Measurements from ENCODE around the gene MAPK8.
A peak's percentile ranks its signal among the peaks of the same experiment; 100 is the strongest.

MAPK8 gene

DNA sequence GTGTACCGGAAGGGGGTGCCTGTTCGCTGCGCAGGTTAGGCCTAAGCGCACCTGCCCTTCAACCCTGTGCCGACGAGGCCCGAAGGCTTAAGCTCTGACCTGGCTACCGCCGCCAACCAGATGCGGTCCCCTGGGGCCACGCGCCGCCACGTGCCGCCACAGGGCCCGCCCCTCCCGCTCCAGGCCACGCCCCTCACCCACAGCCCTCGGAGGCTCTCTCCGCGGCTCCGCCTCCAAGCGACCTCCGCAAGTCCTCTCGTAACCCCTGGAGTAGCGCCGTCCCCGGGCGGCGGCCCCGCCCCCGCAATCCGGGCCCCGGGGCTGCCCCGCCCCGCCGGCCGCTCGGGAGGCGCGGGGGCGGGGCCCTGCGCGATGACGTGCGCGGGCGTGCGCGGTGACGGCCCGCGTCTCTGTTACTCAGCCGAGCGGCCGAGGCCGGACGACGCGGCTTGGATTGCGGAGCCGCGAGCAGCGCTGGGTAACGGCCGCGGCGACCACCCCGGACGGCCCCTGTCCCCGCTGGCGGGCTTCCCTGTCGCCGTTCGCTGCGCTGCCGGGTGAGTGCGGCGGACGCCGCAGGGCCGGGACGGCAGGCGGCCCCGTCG is at the start of gene MAPK8:
Gene MAPK8, plus strand, starts transcription at position 413 of the 605 bp plus-strand sequence. CDS start 94,984 bp downstream, outside the sequence.
- no peaks in the 10 kb centered on the region for H3K9me3 ChIP-seq (ENCODE audit: insufficient read depth, low read length, severe bottlenecking)
- peaks cover 41% of the 10 kb centered on the region for H3K4me1 ChIP-seq (ENCODE audit: insufficient read depth, low read length)
- H3K79me2 ChIP-seq (ENCODE audit: insufficient read depth, low read length), result peaks cover 45% of the 10 kb centered on the region
- peak within 1 kb of the TSS; percentile 84 for H3K9ac ChIP-seq (ENCODE audit: low read depth, low read length)
- H3K36me3 ChIP-seq (ENCODE audit: insufficient read depth, low read length), result no peaks in the 10 kb centered on the region
- peak within 1 kb of the TSS; percentile 80 to 92 for H3K4me3 ChIP-seq (ENCODE audit: low read depth in 1 of 2, low read length in 2 of 2)
- H3K4me2 ChIP-seq (ENCODE audit: insufficient read depth, low read length), result peak within 1 kb of the TSS; percentile 70
- ATAC-seq (ENCODE audit: insufficient read depth, low read depth), result peak; percentile 87
- peak within 1 kb of the TSS; percentile 80 for H3K27ac ChIP-seq (ENCODE audit: low read length)
- peak within 1 kb of the TSS; percentile 73 for H2AFZ ChIP-seq (ENCODE audit: low read depth, low read length)
- H4K20me1 ChIP-seq (ENCODE audit: insufficient read depth, low read length), result peaks cover 29% of the 10 kb centered on the region; the same call in 1 of the 2 replicates
- TF ChIP-seq CTCF (IDR thresholded peaks at IDR 0.05; ENCODE audit: borderline replicate concordance, extremely low read depth, low read length, poor library complexity, severe bottlenecking), result no peak
- TF ChIP-seq EZH2 (IDR thresholded peaks at IDR 0.05; ENCODE audit: borderline replicate concordance, low read depth, low read length, severe bottlenecking), result no peak
- DNase-seq, result peak; percentile 95
- H3K27me3 ChIP-seq (ENCODE audit: insufficient read depth, low read length, poor library complexity), result no peaks in the 10 kb centered on the region

DNA sequence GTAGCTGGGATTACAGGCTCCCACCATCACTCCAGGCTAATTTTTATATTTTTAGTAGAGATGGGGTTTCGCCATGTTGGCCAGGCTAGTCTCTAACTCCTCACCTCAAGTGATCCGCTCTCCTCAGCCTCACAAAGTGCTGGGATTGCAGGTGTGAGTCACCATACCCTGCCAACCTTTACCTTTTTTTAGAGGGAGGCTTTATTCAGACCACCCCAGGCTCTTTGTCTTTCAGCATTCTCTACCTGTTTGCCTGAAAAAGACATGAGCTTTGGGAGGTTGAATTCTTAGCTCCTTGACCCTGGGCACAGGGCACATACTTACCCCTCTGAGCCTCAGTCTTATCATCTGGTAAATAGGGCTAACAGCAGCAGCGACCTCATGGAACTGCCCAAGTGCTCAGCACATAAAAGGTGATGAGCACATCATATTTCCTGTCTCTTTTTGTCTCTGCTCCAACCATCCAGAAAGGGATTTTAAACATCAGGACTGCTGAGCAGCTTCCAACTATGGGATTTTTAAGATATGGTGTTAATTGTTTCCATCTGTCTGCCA is 49.0 kb upstream of the MAPK8 start:
- Histone ChIP-seq H2AFZ (ENCODE audit: low read depth, low read length) (no peak overlapping the region), H3K4me2 (ENCODE audit: insufficient read depth, low read length) (no peak overlapping the region), H3K4me1 (ENCODE audit: insufficient read depth, low read length) (no peaks in the 10 kb centered on the region), H3K27me3 (ENCODE audit: insufficient read depth, low read length, poor library complexity) (no peaks in the 10 kb centered on the region), H3K9me3 (ENCODE audit: insufficient read depth, low read length, severe bottlenecking) (no peaks in the 10 kb centered on the region), H3K4me3 (ENCODE audit: low read depth in 1 of 2, low read length in 2 of 2) (no peak overlapping the region), H4K20me1 (ENCODE audit: insufficient read depth, low read length) (no peaks in the 10 kb centered on the region), H3K9ac (ENCODE audit: low read depth, low read length) (no peak overlapping the region), H3K36me3 (ENCODE audit: insufficient read depth, low read length) (no peaks in the 10 kb centered on the region), H3K27ac (ENCODE audit: low read length) (no peak overlapping the region), H3K79me2 (ENCODE audit: insufficient read depth, low read length) (no peaks in the 10 kb centered on the region)
- ATAC-seq (ENCODE audit: insufficient read depth, low read depth) (no peak), DNase-seq (no peak)
- TF ChIP-seq EZH2 (IDR thresholded peaks at IDR 0.05; ENCODE audit: borderline replicate concordance, low read depth, low read length, severe bottlenecking) (no peak), CTCF (IDR thresholded peaks at IDR 0.05; ENCODE audit: borderline replicate concordance, extremely low read depth, low read length, poor library complexity, severe bottlenecking) (no peak)

DNA sequence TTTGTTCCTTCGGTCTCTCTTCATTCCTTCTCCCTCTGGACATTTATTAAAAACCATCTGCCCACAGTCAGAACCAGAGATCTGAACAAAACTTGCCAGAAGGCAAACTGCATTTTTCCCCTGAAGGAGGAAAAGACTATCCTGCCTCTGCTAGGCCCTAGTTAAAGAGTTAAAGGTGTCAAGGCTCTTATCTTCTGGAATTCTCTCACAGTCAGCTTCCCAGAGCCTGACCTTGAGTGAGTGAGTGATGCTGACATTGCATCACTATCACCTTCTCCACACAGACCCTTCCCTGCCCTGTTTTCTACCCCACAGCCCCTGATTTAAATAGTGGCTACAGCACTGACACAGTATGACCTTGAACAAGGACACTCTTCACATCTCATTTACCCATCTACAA is 48.4 kb upstream of the MAPK8 start:
- DNase-seq (no peak), ATAC-seq (ENCODE audit: insufficient read depth, low read depth) (no peak)
- H3K79me2 ChIP-seq (ENCODE audit: insufficient read depth, low read length), result no peaks in the 10 kb centered on the region
- H2AFZ ChIP-seq (ENCODE audit: low read depth, low read length), result no peak overlapping the region
- no peaks in the 10 kb centered on the region for H3K36me3 ChIP-seq (ENCODE audit: insufficient read depth, low read length)
- H3K27ac ChIP-seq (ENCODE audit: low read length), result no peak overlapping the region
- H3K27me3 ChIP-seq (ENCODE audit: insufficient read depth, low read length, poor library complexity), result no peaks in the 10 kb centered on the region
- H3K4me2 ChIP-seq (ENCODE audit: insufficient read depth, low read length), result no peak overlapping the region
- H4K20me1 ChIP-seq (ENCODE audit: insufficient read depth, low read length), result no peaks in the 10 kb centered on the region
- H3K9ac ChIP-seq (ENCODE audit: low read depth, low read length), result no peak overlapping the region
- no peaks in the 10 kb centered on the region for H3K4me1 ChIP-seq (ENCODE audit: insufficient read depth, low read length)
- H3K4me3 ChIP-seq (ENCODE audit: low read depth in 1 of 2, low read length in 2 of 2), result no peak overlapping the region
- H3K9me3 ChIP-seq (ENCODE audit: insufficient read depth, low read length, severe bottlenecking), result no peaks in the 10 kb centered on the region
- TF ChIP-seq EZH2 (IDR thresholded peaks at IDR 0.05; ENCODE audit: borderline replicate concordance, low read depth, low read length, severe bottlenecking) (no peak), CTCF (IDR thresholded peaks at IDR 0.05; ENCODE audit: borderline replicate concordance, extremely low read depth, low read length, poor library complexity, severe bottlenecking) (no peak)

Data from DND-41 (cell line).